Heart left ventricle (tissue), 16 donors: Measurements from ENCODE around the gene OGT. TPM values are rescaled to one million over a fixed set of nuclear protein-coding genes. Genes with fewer than 3 reads are reported as not detected.
"Not testable (repeated sequence)": the region's sequence is repeated elsewhere in the genome, so short reads cannot be mapped to it uniquely, and the experiment has no call there.

ENCODE experiments used
- ATAC-seq, 4 donors: fragments of 200-7000 bp; cut with Tn5 transposase; one replicate each; pipeline ENCODE4 v1.9.1; 2020 to 2022; ENCODE audit warnings: moderate library complexity in 4 of 4, mild to moderate bottlenecking in 3 of 4, moderate number of reproducible peaks in 1 of 4
- DNase-seq, 5 donors: peaks; one replicate each; pipeline ENCODE4 v3.0.0-alpha.2; 2020
- H3K27ac ChIP-seq, 12 donors: fragments of 200-600 bp; sonication (generic) in 4 of 12; one replicate each; pipeline versions ENCODE4 v1.5.0 to v1.8.0; 2016 to 2022; ENCODE audit warnings: mild to moderate bottlenecking in 2 of 12
- H3K27me3 ChIP-seq, 9 donors: fragments of 200-600 bp; sonication (generic) in 2 of 9; one replicate each; pipeline versions ENCODE4 v1.5.1 to v1.8.0; 2016 to 2022; ENCODE audit warnings: mild to moderate bottlenecking in 3 of 9
- H3K36me3 ChIP-seq, 9 donors: fragments of 200-600 bp; sonication (generic) in 2 of 9; one replicate each; pipeline versions ENCODE4 v1.5.0 to v1.8.0; 2018 to 2022; ENCODE audit warnings: mild to moderate bottlenecking in 2 of 9
- H3K4me1 ChIP-seq, 12 donors: fragments of 200-600 bp; sonication (generic) in 4 of 12; one replicate each; pipeline versions ENCODE4 v1.5.0 to v1.8.0; 2016 to 2022; ENCODE audit warnings: mild to moderate bottlenecking in 3 of 12
- H3K4me3 ChIP-seq, 12 donors: fragments of 200-600 bp; sonication (generic) in 4 of 12; one replicate each; pipeline versions ENCODE4 v1.5.0 to v1.8.0; 2017 to 2022; ENCODE audit warnings: mild to moderate bottlenecking in 9 of 12, moderate library complexity in 4 of 12
- H3K9me3 ChIP-seq, 12 donors: fragments of 200-600 bp; sonication (generic) in 4 of 12; one replicate each; pipeline versions ENCODE4 v1.5.0 to v1.8.0; 2016 to 2022; ENCODE audit warnings: mild to moderate bottlenecking in 1 of 12
- POLR2A ChIP-seq, 2 donors: fragments of 450-650 bp; IDR thresholded peaks; one replicate each; pipeline ENCODE4 v1.6.1; 2017; ENCODE audit warnings: antibody characterized with exemption in 2 of 2, mild to moderate bottlenecking in 2 of 2, moderate library complexity in 2 of 2
- WGBS, 4 donors: extraction: QIAGEN DNeasy Blood & Tissue Kit in 2 of 4; methylation state at CpG; one replicate each; pipeline versions ENCODE4 v1.1.5 to v1.1.7; 2013 to 2018; 5-methylcytosine and 5-hydroxymethylcytosine counted together
- intact Hi-C, 10 donors: fragments of 100-400 bp; cut with DNase I; formaldehyde crosslinking; loops; one replicate each; pipeline versions ENCODE4 v1.11.1 to v1.14.2; 2022
- polyA plus RNA-seq, 2 donors: library from polyadenylated mRNA; stranded (reverse); fragments of 200-250 nt; gene quantifications; one replicate each; pipeline ENCODE4 v1.2.3, GENCODE V29; 2013
- total RNA-seq, 9 donors: library from RNA; depleted of rRNA in 2 of 9; stranded (reverse); fragments of >200 nt in 2 of 9; fragmentation: NEBNext Ultra II Directional in 3 of 9; extraction: Animal tissue kit (Norgen Biotek cat#: 25700) in 3 of 9; gene quantifications; one replicate each; pipeline versions ENCODE4 v1.1.0 to v1.2.4, GENCODE V29; 2016 to 2023
- TF ChIP-seq, protein P1 (sequence below), 12 donors: fragments of 200-600 bp; sonication (generic) in 4 of 12; IDR thresholded peaks; one replicate each; pipeline versions ENCODE4 v1.5.0 to v1.8.0; 2018 to 2022; ENCODE audit warnings: antibody characterized with exemption in 12 of 12, mild to moderate bottlenecking in 5 of 12
- donor health status: ischemic (EF 13 %, LVEDD 7.1; RV severe dilation, severe dysfunction).
- donor health status: healthy with polysubstance abuse.
- donor health status: DM: no; HTN: yes; CAD: no.
- donor health status: DM: no; HTN: no; CAD: no.
- donor health status: ischemic (EF 25% LVEDD 6.9; RV normal size, moderate dysfunction).
- donor health status: ischemic (EF 25% LVEDD 5.7; RV mildly dilated, moderate dysfunction).
- donor health status: healthy.
- donor health status: DM: yes; HTN: yes; CAD: no.
- donor health status: ischemic (EF 35%, LVEDD 5.7; RV mildly dilated, moderate dysfunction).
- donor health status: nonischemic (EF 11% LVEDD 7.7; RV severe dilation, severe dysfunction).
- donor health status: DM: yes; HTN: yes; CAD: no.
- donor health status: PGD.
- donor health status: ischemic (EF 29% LVEDD 5.4; RV normal size, mild dysfunction).
- donor health status: nonischemic (EF 23%, LVEDD 6.1; RV moderate dilation, normal function).

Gene OGT
- total and polyA plus RNA-seq, 11 donors, result 20.0 to 84.1 (median 71.2) TPM

DNA sequence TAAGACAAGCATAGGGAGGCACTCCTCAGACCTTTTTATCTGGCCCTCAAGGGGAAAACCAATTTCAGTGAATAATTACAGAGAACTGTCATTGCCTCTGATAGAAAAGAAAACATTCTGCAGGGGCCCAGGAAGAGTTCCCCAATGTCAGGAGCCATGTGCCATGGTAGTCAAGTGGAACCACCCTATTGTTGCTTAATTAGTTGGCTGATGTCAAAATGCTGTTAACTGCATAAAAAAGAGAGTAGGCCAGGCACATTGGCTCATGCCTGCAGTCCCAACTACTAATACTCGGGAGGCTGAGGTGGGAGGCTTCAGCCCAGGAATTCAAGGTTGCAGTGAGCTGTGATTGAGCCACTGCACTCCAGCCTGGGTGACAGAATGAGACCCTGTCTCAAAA is 28.6 kb upstream of the OGT start:
- intact Hi-C loops, result no loop called here
- Histone ChIP-seq H3K36me3 (no peaks in the 10 kb centered on the region), H3K4me1 (no peaks in the 10 kb centered on the region), H3K9me3 (peaks cover 0 to 7% (median 0%) of the 10 kb centered on the region in 12 donors), H3K27ac (no peak overlapping the region), H3K4me3 (no peak overlapping the region), H3K27me3 (no peaks in the 10 kb centered on the region)
- 70 to 100% (median 89%) methylated on average over 1 of the region's 1 CpG for WGBS, 4 donors
- DNase-seq, result no peak
- ATAC-seq, result no peak
- TF ChIP-seq POLR2A (IDR thresholded peaks at IDR 0.05), result no peak
- TF ChIP-seq, protein P1, sequence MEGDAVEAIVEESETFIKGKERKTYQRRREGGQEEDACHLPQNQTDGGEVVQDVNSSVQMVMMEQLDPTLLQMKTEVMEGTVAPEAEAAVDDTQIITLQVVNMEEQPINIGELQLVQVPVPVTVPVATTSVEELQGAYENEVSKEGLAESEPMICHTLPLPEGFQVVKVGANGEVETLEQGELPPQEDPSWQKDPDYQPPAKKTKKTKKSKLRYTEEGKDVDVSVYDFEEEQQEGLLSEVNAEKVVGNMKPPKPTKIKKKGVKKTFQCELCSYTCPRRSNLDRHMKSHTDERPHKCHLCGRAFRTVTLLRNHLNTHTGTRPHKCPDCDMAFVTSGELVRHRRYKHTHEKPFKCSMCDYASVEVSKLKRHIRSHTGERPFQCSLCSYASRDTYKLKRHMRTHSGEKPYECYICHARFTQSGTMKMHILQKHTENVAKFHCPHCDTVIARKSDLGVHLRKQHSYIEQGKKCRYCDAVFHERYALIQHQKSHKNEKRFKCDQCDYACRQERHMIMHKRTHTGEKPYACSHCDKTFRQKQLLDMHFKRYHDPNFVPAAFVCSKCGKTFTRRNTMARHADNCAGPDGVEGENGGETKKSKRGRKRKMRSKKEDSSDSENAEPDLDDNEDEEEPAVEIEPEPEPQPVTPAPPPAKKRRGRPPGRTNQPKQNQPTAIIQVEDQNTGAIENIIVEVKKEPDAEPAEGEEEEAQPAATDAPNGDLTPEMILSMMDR (IDR thresholded peaks at IDR 0.05), result no peak

GRCh38 chrX:71509289-71509688 is 23.6 kb upstream of the OGT start:
- H3K4me1 ChIP-seq, result no peaks in the 10 kb centered on the region
- WGBS, 4 donors, result 75 to 93% (median 87%) methylated on average over 1 of the region's 1 CpG
- intact Hi-C loops, result no loop called here
- no peaks in the 10 kb centered on the region for H3K36me3 ChIP-seq
- H3K4me3 ChIP-seq, result no peak overlapping the region
- TF ChIP-seq POLR2A (IDR thresholded peaks at IDR 0.05), result no peak
- TF ChIP-seq, protein P1 (IDR thresholded peaks at IDR 0.05), result no peak
- DNase-seq (no peak), ATAC-seq (no peak)
- H3K27me3 ChIP-seq, result no peaks in the 10 kb centered on the region
- H3K9me3 ChIP-seq, result no peaks in the 10 kb centered on the region
- no peak overlapping the region for H3K27ac ChIP-seq

DNA sequence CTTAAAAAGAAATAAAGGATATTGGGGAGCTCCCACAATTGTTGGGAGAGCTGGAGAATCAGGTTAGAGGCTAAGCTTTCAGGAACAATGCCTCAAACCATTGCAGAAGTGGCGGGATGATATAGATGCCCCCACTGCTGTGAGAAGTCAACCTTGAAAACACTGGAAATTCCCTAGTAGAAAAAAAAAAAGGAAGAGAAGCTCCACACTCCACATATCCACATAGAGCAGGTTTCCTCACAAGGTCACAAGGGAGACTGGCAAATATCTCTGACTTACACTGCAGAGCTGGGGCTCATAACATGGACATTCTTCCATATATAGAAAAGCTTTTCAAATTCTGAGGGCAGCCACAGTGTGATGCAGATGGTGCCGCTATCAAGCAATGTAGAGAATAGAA is 22.7 kb upstream of the OGT start:
- 86 to 95% (median 88%) methylated on average over 2 of the region's 2 CpGs for WGBS, 4 donors
- TF ChIP-seq POLR2A (IDR thresholded peaks at IDR 0.05), result no peak
- TF ChIP-seq, protein P1 (IDR thresholded peaks at IDR 0.05), result no peak
- ATAC-seq (no peak), DNase-seq (no peak)
- H3K27ac ChIP-seq, result no peak overlapping the region
- H3K4me1 ChIP-seq, result no peaks in the 10 kb centered on the region
- intact Hi-C loops, result no loop called here
- no peaks in the 10 kb centered on the region for H3K9me3 ChIP-seq
- no peak overlapping the region for H3K4me3 ChIP-seq
- no peaks in the 10 kb centered on the region for H3K36me3 ChIP-seq
- H3K27me3 ChIP-seq, result no peaks in the 10 kb centered on the region

- H3K4me1 ChIP-seq, H3K9me3 ChIP-seq, H3K4me3 ChIP-seq, intact Hi-C loops, ATAC-seq, H3K27me3 ChIP-seq, H3K36me3 ChIP-seq, DNase-seq: not testable (repeated sequence)
- 89 to 96% (median 93%) methylated on average over 4 of the region's 4 CpGs for WGBS, 4 donors
- H3K27ac ChIP-seq, result peak overlapping the region in 5 of 12 donors; percentile 13 to 86 (median 81)
Measured at GRCh38 chrX:71513731-71514130, 19.2 kb upstream of the OGT start.

GRCh38 chrX:71514367-71515037 is 18.4 kb upstream of the OGT start:
- ATAC-seq (peak; percentile 55 to 74 (median 72)), DNase-seq (no peak)
- Histone ChIP-seq H3K27me3 (no peaks in the 10 kb centered on the region), H3K36me3 (no peaks in the 10 kb centered on the region), H3K9me3 (peaks cover 0 to 9% (median 0%) of the 10 kb centered on the region in 12 donors), H3K27ac (peak overlapping the region in 10 of 12 donors; percentile 13 to 86 (median 76)), H3K4me3 (no peak overlapping the region), H3K4me1 (no peaks in the 10 kb centered on the region)
- WGBS, 4 donors, result 12 to 28% (median 22%) methylated on average over 5 of the region's 5 CpGs
- intact Hi-C loops, result no loop called here
- TF ChIP-seq, protein P1 (IDR thresholded peaks at IDR 0.05), result peak in 1 of 12 donors; percentile 4
- TF ChIP-seq POLR2A (IDR thresholded peaks at IDR 0.05), result no peak
